Muscle layer of colon (tissue), 2 donors: ENCODE data around the gene SDR9C7.
"Not testable (repeated sequence)": the region's sequence is repeated elsewhere in the genome, so short reads cannot be mapped to it uniquely, and the experiment has no call there.

Source experiments
- H3K27ac ChIP-seq: one replicate; pipeline ENCODE4 v1.7.0; 2013; ENCODE audit warnings: low read depth, mild to moderate bottlenecking, low read length, moderate library complexity
- H3K27me3 ChIP-seq, 2 donors: one replicate each; pipeline ENCODE4 v1.7.0; 2013; ENCODE audit warnings: low read length in 2 of 2, mild to moderate bottlenecking in 2 of 2; ENCODE audit not compliant: insufficient read depth in 2 of 2, control insufficient read depth in 1 of 2
- H3K36me3 ChIP-seq: one replicate; pipeline ENCODE4 v1.7.0; 2013; ENCODE audit warnings: mild to moderate bottlenecking, low read length; ENCODE audit not compliant: insufficient read depth
- H3K4me1 ChIP-seq: one replicate; pipeline ENCODE4 v1.7.0; 2013; ENCODE audit warnings: mild to moderate bottlenecking, low read length; ENCODE audit not compliant: insufficient read depth
- H3K4me3 ChIP-seq, 2 donors: one replicate each; pipeline ENCODE4 v1.7.0; 2013; ENCODE audit warnings: low read length in 2 of 2, low read depth in 1 of 2, mild to moderate bottlenecking in 1 of 2, moderate library complexity in 1 of 2
- H3K9ac ChIP-seq: one replicate; pipeline ENCODE4 v1.7.0; 2013; ENCODE audit warnings: low read length
- H3K9me3 ChIP-seq: one replicate; pipeline ENCODE4 v1.7.0; 2013; ENCODE audit warnings: mild to moderate bottlenecking, low read length
- donor health status: abdominal sarcoma.
- donor health status: Adenocarcinoma of cecum.

SDR9C7 gene

DNA sequence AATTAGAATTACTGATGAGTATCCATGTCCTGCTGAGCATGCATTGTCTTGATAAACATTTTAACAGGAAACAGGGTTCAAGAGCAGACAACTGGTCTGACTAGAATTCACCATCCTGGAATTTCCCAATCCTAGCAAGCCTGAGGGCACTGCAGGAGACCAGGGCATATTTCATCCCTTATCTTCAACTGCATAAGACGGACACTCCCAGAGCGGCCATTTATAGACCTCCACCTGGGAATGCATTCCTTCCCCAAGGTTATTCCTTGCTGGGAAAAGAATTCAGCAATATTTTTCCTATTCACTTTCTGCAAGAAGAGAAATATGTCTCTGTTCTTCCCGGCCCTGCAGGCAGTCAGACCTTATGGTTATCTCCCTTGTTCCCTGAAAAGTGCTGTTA, 51.8 kb downstream of the SDR9C7 start:
- not testable (repeated sequence) for H3K27ac ChIP-seq, H3K4me1 ChIP-seq, H3K9ac ChIP-seq, H3K36me3 ChIP-seq, H3K27me3 ChIP-seq, H3K9me3 ChIP-seq, H3K4me3 ChIP-seq

DNA sequence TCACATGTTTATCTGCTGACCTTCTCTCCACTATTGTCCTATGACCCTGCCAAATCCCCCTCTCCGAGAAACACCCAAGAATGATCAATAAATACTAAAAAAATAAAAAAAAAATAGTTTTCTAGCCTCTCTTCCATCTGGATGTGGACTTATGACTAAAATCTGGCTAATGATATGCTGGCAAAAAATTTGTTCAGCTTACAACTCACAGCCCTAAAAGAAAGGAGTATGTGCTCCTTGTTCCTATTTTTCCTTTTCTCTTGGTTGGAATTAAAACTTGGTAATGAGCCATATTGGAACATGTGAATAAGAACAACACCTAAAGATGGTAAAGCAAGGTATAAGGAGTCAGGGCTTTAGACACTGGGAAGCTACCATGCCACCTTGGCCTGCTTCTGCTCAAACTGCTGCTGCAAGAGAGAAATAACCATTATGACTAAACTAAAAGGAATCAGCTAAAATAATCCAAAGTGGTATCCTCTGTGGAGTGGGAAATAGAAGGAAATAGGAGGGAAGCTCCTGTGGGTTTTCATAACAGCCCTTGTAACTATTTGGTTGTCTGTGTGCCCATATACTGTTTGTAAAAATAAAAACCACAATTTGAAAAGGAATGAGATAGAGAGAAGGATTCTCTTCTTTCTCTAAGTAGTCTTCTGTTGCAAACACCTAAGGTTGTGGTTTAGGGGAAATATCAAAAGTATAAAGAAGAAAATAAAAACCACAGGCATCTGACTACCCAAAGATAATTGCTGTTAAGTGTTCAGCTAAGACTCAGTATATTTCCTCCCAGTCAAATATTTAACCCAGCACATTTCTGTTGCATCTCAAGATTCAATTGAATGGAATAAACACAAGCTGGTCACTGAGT, 53.8 kb downstream of the SDR9C7 start:
- no peak overlapping the region for H3K27ac ChIP-seq
- H3K36me3 ChIP-seq = no peaks in the 10 kb centered on the region
- H3K27me3 ChIP-seq = no peaks in the 10 kb centered on the region
- H3K4me3 ChIP-seq = no peak overlapping the region
- no peaks in the 10 kb centered on the region for H3K4me1 ChIP-seq
- H3K9me3 ChIP-seq = no peaks in the 10 kb centered on the region
- no peak overlapping the region for H3K9ac ChIP-seq

DNA sequence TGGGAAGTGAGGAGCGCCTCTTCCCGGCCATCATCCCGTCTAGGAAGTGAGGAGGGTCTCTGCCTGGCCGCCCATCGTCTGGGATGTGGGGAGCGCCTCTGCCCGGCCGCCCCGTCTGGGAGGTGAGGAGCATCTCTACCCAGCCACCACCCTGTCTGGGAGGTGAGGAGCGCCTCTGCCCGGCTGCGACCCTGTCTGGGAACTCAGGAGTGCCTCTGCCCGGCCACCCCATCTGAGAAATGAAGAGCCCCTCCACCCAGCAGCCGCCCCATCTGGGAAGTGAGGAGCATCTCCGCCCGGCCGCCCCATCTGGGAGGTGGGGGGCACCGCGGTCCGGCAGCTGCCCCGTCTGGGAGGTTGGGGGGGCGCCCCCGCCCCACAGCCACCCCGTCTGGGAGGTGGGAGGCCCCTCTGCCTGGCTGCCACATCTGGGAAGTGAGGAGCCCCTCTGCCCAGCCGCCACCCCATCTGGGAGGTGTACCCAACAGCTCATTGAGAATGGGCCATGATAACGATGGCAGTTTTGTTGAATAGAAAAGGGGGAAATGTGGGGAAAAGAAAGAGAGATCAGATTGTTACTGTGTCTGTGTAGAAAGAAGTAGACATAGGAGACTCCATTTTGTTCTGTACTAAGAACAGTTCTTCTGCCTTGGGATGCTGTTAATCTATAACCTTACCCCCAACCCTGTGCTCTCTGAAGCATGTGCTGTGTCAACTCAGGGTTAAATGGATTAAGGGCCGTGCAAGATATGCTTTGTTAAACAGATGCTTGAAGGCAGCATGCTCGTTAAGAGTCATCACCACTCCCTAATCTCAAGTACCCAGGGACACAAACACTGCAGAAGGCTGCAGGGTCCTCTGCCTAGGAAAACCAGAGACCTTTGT, 54.7 kb downstream of the SDR9C7 start:
- H3K27ac ChIP-seq, H3K27me3 ChIP-seq, H3K36me3 ChIP-seq, H3K9me3 ChIP-seq, H3K9ac ChIP-seq, H3K4me3 ChIP-seq, H3K4me1 ChIP-seq: not testable (repeated sequence)

DNA sequence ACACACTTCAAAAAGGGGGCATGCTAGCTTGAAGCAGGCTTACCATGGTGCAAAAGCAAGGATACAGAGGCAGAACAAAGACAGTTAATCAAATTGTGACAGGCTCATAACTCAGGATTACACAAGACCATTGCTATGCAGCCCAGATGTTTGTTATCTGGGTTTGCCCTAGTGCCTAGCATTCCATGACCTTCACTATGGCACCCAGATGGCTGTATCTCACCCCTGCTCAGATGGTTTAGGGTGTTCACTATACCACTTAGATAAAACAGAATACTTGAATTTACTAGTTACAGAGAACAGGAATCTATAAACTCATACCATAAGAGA, 56.2 kb downstream of the SDR9C7 start:
- no peaks in the 10 kb centered on the region for H3K36me3 ChIP-seq
- no peak overlapping the region for H3K4me3 ChIP-seq
- H3K27ac ChIP-seq = no peak overlapping the region
- H3K27me3 ChIP-seq = no peaks in the 10 kb centered on the region
- H3K9me3 ChIP-seq = no peaks in the 10 kb centered on the region
- H3K9ac ChIP-seq = no peak overlapping the region
- no peaks in the 10 kb centered on the region for H3K4me1 ChIP-seq

DNA sequence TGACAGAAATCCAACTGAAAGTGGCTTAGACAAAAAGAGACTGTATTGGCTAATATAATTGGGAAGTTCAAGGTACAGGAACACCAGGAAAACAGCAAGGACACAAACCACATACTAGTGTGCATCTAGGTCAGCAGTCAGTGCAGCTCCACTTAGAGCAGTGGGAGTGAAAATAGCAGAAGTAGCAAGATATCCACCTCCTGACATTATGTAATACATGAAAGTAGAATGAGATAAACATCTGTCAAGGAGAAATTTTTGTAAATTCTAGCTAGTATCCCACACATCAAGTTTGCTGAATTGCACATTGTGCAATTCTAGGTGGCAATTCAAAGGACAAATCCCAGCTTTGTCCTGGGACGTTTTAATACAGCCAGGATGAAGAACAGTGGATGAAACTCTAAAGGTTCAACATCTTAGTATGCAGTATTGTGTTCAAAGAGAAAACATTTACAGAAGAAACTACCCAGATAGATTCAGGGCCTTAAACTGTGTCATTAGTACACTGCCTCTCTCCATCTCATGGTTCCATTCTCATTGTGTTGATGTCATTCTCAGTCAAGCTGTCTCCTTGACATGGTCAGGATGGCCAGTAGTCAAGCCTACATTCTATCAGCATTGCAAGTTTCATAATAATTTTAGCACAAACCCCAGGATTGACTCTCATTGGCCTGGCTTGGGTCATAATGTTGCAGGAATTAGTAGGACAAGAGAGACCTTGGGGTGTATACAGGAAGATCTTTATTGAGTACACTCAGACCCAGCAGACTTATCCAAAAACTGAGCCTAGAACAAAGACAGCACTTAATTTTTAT, 56.8 kb downstream of the SDR9C7 start:
- Histone ChIP-seq H3K4me3 (no peak overlapping the region), H3K36me3 (no peaks in the 10 kb centered on the region), H3K4me1 (no peaks in the 10 kb centered on the region), H3K9ac (no peak overlapping the region), H3K9me3 (no peaks in the 10 kb centered on the region), H3K27me3 (no peaks in the 10 kb centered on the region), H3K27ac (no peak overlapping the region)

DNA sequence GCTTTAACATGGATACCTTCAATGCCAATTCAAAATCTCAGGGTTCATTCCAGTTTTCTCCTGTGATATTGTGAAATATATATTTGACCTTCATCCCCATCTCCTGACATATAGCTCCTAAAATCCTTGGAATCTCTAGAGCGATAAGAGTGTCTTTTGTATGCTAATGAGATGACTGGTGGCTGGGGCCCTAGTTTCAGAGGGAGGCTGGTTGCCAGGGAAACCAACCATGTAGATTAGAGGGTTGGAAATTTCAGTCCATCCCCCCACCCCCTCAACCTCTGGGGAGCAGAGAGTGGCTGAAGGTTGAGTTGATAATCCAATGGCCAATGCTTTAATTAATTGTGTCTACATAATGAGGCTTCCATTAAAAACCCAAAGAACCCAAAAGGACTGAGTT, 59.4 kb downstream of the SDR9C7 start:
- Histone ChIP-seq H3K27me3 (no peaks in the 10 kb centered on the region), H3K27ac (no peak overlapping the region), H3K4me1 (no peaks in the 10 kb centered on the region), H3K9ac (no peak overlapping the region), H3K9me3 (no peaks in the 10 kb centered on the region), H3K4me3 (no peak overlapping the region), H3K36me3 (no peaks in the 10 kb centered on the region)

DNA sequence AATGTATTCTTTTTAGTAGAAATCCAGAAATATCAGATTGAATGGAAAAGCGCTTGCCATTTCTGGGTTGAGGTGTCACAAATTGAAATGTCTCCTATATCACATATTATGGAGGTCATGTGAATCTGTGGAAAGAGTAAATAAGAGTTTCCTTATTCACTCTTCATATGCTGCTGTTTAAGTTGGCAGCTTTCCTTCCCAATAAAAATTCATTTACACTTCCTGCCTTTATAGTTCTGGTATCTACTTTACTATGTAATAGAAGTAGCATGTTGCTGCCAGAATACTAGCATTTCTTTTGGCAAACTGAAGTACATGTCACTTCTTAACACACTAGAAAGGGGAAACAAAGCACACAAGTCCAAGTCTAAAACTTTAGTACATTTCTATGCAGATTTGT, 60.8 kb downstream of the SDR9C7 start:
- H3K27ac ChIP-seq = no peak overlapping the region
- H3K4me3 ChIP-seq = no peak overlapping the region
- no peaks in the 10 kb centered on the region for H3K9me3 ChIP-seq
- no peak overlapping the region for H3K9ac ChIP-seq
- H3K4me1 ChIP-seq = no peaks in the 10 kb centered on the region
- no peaks in the 10 kb centered on the region for H3K36me3 ChIP-seq
- no peaks in the 10 kb centered on the region for H3K27me3 ChIP-seq
